ENCODE measurements around the gene NRG2.

DNA sequence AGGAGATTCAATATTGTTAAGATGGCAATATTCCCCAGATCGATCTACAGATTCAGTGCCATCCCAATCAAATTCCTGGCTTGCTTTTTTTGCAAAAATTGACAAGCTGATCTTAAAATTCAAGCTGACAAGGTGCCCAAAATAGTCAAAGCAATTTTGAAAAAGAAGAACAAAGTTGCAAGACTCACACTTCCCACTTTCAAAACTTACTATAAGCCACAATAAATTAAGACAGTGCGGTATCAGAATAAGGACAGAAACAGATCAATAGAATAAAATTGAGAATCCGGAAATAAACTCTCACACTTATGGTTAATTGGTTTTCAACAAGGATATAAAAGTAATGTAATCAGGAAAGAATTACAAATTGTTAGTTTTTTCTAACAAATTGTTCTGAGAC lies 97.1 kb downstream of the NRG2 start:
- TF ChIP-seq, protein P1, sequence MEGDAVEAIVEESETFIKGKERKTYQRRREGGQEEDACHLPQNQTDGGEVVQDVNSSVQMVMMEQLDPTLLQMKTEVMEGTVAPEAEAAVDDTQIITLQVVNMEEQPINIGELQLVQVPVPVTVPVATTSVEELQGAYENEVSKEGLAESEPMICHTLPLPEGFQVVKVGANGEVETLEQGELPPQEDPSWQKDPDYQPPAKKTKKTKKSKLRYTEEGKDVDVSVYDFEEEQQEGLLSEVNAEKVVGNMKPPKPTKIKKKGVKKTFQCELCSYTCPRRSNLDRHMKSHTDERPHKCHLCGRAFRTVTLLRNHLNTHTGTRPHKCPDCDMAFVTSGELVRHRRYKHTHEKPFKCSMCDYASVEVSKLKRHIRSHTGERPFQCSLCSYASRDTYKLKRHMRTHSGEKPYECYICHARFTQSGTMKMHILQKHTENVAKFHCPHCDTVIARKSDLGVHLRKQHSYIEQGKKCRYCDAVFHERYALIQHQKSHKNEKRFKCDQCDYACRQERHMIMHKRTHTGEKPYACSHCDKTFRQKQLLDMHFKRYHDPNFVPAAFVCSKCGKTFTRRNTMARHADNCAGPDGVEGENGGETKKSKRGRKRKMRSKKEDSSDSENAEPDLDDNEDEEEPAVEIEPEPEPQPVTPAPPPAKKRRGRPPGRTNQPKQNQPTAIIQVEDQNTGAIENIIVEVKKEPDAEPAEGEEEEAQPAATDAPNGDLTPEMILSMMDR (IDR thresholded peaks at IDR 0.05 in 2 of 3, conservative IDR thresholded peaks at IDR 0.05 in 1 of 3; ENCODE audit: borderline replicate concordance in 1 of 3, insufficient read depth in 1 of 3, low read depth in 2 of 3, low read length in 2 of 3), result no peak
- TF ChIP-seq ZNF274 (IDR thresholded peaks at IDR 0.05; ENCODE audit: low read depth, low read length) (no peak), SIN3A (IDR thresholded peaks at IDR 0.05; ENCODE audit: low read depth) (no peak), JUND (IDR thresholded peaks at IDR 0.05) (no peak), POLR2A (IDR thresholded peaks at IDR 0.05; ENCODE audit: borderline replicate concordance, extremely low read depth, insufficient read depth, insufficient read length) (no peak), POLR2AphosphoS5 (IDR thresholded peaks at IDR 0.05; ENCODE audit: low read depth, low read length) (no peak)
